Small intestine (tissue), 7 donors: ENCODE measurements around the gene SRSF5. TPM values are rescaled to one million over a fixed set of nuclear protein-coding genes. Genes with fewer than 3 reads are reported as not detected.

ENCODE experiments used
- DNase-seq, 2 donors: peaks; one replicate each; pipeline versions ENCODE4 v3.0.0 to v3.0.0-alpha.2; 2013
- FAIRE-seq: peaks from 2 replicates; lab custom pipeline; 2012; peaks lifted over from hg19 to GRCh38; lab: Jason Lieb, UNC
- H3K27ac ChIP-seq, 3 donors: one replicate each; pipeline ENCODE4 v1.5.1; 2013; ENCODE audit warnings: low read length in 2 of 3, mild to moderate bottlenecking in 2 of 3, control low read depth in 1 of 3, inconsistent platforms in 1 of 3, low read depth in 1 of 3, moderate library complexity in 1 of 3
- H3K27me3 ChIP-seq, 3 donors: one replicate each; pipeline ENCODE4 v1.6.1; 2013; ENCODE audit warnings: low read length in 3 of 3, inconsistent platforms in 1 of 3; ENCODE audit not compliant: control insufficient read depth in 3 of 3, insufficient read depth in 3 of 3
- H3K36me3 ChIP-seq, 3 donors: one replicate each; pipeline ENCODE4 v1.6.1; 2013; ENCODE audit warnings: low read length in 3 of 3, inconsistent platforms in 1 of 3, low read depth in 1 of 3, mild to moderate bottlenecking in 1 of 3, moderate library complexity in 1 of 3; ENCODE audit not compliant: control insufficient read depth in 3 of 3, insufficient read depth in 2 of 3
- H3K4me1 ChIP-seq, 3 donors: one replicate each; pipeline ENCODE4 v1.6.1; 2013; ENCODE audit warnings: low read length in 2 of 3, inconsistent platforms in 1 of 3, low read depth in 1 of 3, mild to moderate bottlenecking in 1 of 3, moderate library complexity in 1 of 3; ENCODE audit not compliant: control insufficient read depth in 3 of 3, insufficient read depth in 2 of 3
- H3K4me3 ChIP-seq, 3 donors: one replicate each; pipeline ENCODE4 v1.5.1; 2013; ENCODE audit warnings: low read length in 3 of 3, control low read depth in 1 of 3, inconsistent platforms in 1 of 3, low read depth in 1 of 3, mild to moderate bottlenecking in 1 of 3, moderate library complexity in 1 of 3
- H3K9me3 ChIP-seq, 2 donors: one replicate each; pipeline ENCODE4 v1.6.1; 2013; ENCODE audit warnings: low read depth in 1 of 2, low read length in 1 of 2; ENCODE audit not compliant: control insufficient read depth in 2 of 2, insufficient read depth in 1 of 2
- WGBS, 3 donors: extraction: QIAGEN DNeasy Blood & Tissue Kit; methylation state at CpG; one replicate each; pipeline ENCODE4 v1.1.7; 2013; 5-methylcytosine and 5-hydroxymethylcytosine counted together
- polyA plus RNA-seq, 4 donors: library from polyadenylated mRNA; stranded (reverse) in 3 of 4; unstranded in 1 of 4; fragments of 200-250 nt in 3 of 4; fragments of 120-200 nt in 1 of 4; gene quantifications; one replicate each; pipeline versions ENCODE4 v1.2.1 to v1.2.3, GENCODE V29; 2013
- donor health status: healthy with polysubstance abuse.
- donor health status: control.
- donor health status: control.
- donor health status: Bipolar disorder and iron deficiency.
- donor health status: healthy.

SRSF5 gene
- polyA plus RNA-seq, 4 donors = 216 to 524 (median 250) TPM

GRCh38 chr14:69786603-69787002, 19.7 kb downstream of the SRSF5 start:
- WGBS, 3 donors = 92 to 99% (median 94%) methylated on average over 3 of the region's 3 CpGs
- H3K27ac ChIP-seq = no peak overlapping the region
- H3K36me3 ChIP-seq = peaks cover 0 to 3% (median 0%) of the 10 kb centered on the region in 3 donors
- no peak for DNase-seq
- FAIRE-seq = no peak
- H3K9me3 ChIP-seq = no peaks in the 10 kb centered on the region
- H3K4me3 ChIP-seq = no peak overlapping the region
- H3K27me3 ChIP-seq = no peaks in the 10 kb centered on the region
- H3K4me1 ChIP-seq = no peaks in the 10 kb centered on the region

DNA sequence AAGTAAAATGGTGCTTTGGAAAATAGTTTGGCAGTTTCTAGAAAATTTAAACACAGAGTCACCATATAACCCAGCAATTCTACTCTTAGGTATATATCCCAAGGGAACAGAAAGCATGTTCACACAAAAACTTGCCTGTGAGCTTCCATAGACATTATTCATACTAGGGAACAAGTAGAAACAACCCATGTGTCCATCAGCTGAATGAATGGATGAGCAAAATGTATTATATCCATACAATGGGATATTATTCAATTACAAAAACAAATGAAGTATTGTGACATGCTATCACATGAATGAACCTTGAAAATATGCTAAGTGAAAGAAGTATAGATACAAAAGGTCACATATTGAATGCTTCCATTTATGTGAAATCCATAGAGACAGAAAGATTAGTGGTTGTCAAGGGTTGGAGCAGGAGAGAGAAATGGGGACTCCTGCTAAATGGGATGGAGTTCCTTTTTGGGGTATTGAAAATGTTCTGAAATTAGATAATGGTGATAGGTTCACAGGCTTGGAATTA, 22.2 kb downstream of the SRSF5 start:
- no peak for FAIRE-seq
- peaks cover 0 to 3% (median 0%) of the 10 kb centered on the region in 3 donors for H3K36me3 ChIP-seq
- H3K27me3 ChIP-seq = no peaks in the 10 kb centered on the region
- H3K27ac ChIP-seq = no peak overlapping the region
- no peak overlapping the region for H3K4me3 ChIP-seq
- no peaks in the 10 kb centered on the region for H3K9me3 ChIP-seq
- no peak for DNase-seq
- H3K4me1 ChIP-seq = no peaks in the 10 kb centered on the region

DNA sequence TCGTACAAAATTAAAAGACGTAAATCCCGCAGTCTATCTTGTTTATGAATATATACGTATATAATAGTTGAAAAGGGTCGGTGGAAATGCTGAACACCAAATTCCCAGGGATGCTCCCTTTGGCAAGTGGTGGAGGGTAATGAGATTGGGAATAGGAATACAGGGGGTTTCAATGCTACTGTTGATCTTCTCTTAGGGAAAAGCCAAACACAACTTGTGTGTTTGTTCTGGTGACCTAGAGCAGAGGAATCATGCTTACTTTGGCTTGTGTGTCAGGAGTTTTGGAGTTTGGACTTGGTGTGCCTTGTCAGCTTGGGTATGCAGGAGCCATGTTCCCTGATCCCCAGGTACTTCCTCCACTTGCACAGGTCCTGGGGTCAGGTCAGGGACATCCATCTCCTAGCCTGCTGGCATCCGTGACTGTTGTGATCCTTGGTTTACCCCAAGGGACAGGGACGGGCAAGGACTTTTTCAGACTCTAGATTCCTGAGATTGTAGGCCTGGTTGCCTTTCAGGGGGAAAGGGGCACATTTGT, 26.0 kb downstream of the SRSF5 start:
- Histone ChIP-seq H3K4me1 (peaks cover 0 to 9% (median 5%) of the 10 kb centered on the region in 3 donors), H3K36me3 (no peaks in the 10 kb centered on the region), H3K4me3 (no peak overlapping the region), H3K27ac (no peak overlapping the region), H3K9me3 (no peaks in the 10 kb centered on the region), H3K27me3 (no peaks in the 10 kb centered on the region)
- peak in 1 of 2 donors; percentile 18 for DNase-seq
- WGBS, 3 donors = 94 to 95% (median 94%) methylated on average over 7 of the region's 7 CpGs
- no peak for FAIRE-seq

DNA sequence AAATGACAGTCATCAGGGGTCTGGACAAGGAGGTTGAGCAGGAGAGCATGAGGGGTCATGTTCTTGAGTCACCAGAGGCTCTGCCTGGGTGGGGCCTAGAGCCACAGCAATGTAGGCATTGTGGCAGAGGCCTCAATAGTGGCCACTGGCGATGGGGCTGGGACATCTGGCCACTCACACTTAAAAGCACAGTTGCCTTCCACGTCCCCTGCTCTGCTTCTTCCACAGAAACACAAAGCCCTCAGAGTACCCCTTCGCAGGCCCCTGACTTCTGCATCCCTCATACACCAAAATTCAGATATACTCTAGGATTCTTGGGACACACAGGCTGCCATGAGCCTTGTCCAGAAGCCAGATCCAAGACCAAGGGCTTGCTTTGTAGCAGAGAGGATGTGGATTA, 27.8 kb downstream of the SRSF5 start:
- Histone ChIP-seq H3K27ac (no peak overlapping the region), H3K4me3 (no peak overlapping the region), H3K9me3 (no peaks in the 10 kb centered on the region), H3K36me3 (no peaks in the 10 kb centered on the region), H3K4me1 (peaks cover 0 to 13% (median 5%) of the 10 kb centered on the region in 3 donors), H3K27me3 (no peaks in the 10 kb centered on the region)
- no peak for DNase-seq
- FAIRE-seq = no peak
- 92 to 100% (median 92%) methylated on average over 3 of the region's 3 CpGs for WGBS, 3 donors

GRCh38 chr14:69795691-69796090, 28.7 kb downstream of the SRSF5 start:
- 87 to 100% (median 94%) methylated on average over 4 of the region's 4 CpGs for WGBS, 3 donors
- Histone ChIP-seq H3K27me3 (no peaks in the 10 kb centered on the region), H3K4me3 (no peak overlapping the region), H3K4me1 (peaks cover 0 to 13% (median 5%) of the 10 kb centered on the region in 3 donors), H3K36me3 (no peaks in the 10 kb centered on the region), H3K9me3 (no peaks in the 10 kb centered on the region), H3K27ac (no peak overlapping the region)
- no peak for DNase-seq
- no peak for FAIRE-seq

- Histone ChIP-seq H3K27me3 (no peaks in the 10 kb centered on the region), H3K36me3 (no peaks in the 10 kb centered on the region), H3K4me1 (peaks cover 0 to 13% (median 5%) of the 10 kb centered on the region in 3 donors), H3K27ac (peak within 1 kb of the TSS in 2 of 3 donors; percentile 32 to 38), H3K9me3 (no peaks in the 10 kb centered on the region), H3K4me3 (no peak within 1 kb of the TSS)
- 88 to 91% (median 90%) methylated on average over 11 of the region's 11 CpGs for WGBS, 3 donors
- DNase-seq (no peak), FAIRE-seq (no peak)
These were observed 30.0 kb downstream of the SRSF5 start, which contains the start of gene SLC10A1 for GRCh38 chr14:69796797-69797500. Gene SLC10A1 (minus strand): TSS chr14:69797241. CDS start chr14:69797155, 86 bp downstream.

GRCh38 chr14:69797573-69798338, 30.8 kb downstream of the SRSF5 start:
- Histone ChIP-seq H3K27me3 (peaks cover 0 to 2% (median 0%) of the 10 kb centered on the region in 3 donors), H3K36me3 (no peaks in the 10 kb centered on the region), H3K27ac (peak overlapping the region in 2 of 3 donors; percentile 32 to 38), H3K4me3 (no peak overlapping the region), H3K9me3 (no peaks in the 10 kb centered on the region), H3K4me1 (peaks cover 0 to 13% (median 5%) of the 10 kb centered on the region in 3 donors)
- DNase-seq (peak; percentile 31 to 43), FAIRE-seq (no peak)
- 53 to 65% (median 56%) methylated on average over 5 of the region's 5 CpGs for WGBS, 3 donors

GRCh38 chr14:69798339-69798735, 31.4 kb downstream of the SRSF5 start:
- no peak overlapping the region for H3K27ac ChIP-seq
- 87 to 93% (median 87%) methylated on average over 4 of the region's 4 CpGs for WGBS, 3 donors
- peaks cover 0 to 2% (median 0%) of the 10 kb centered on the region in 3 donors for H3K27me3 ChIP-seq
- no peaks in the 10 kb centered on the region for H3K9me3 ChIP-seq
- FAIRE-seq = no peak
- no peak for DNase-seq
- no peaks in the 10 kb centered on the region for H3K36me3 ChIP-seq
- no peak overlapping the region for H3K4me3 ChIP-seq
- H3K4me1 ChIP-seq = peaks cover 0 to 13% (median 5%) of the 10 kb centered on the region in 3 donors
